WI38 (cell line): ENCODE data around the gene FAM174C.
"Not testable (repeated sequence)": the region's sequence is repeated elsewhere in the genome, so short reads cannot be mapped to it uniquely, and the experiment has no call there.

Source experiments
- H3K4me3 ChIP-seq: 2 replicates; pipeline ENCODE4 v1.5.1; 2011; ENCODE audit warnings: low read depth, mild to moderate bottlenecking, control low read depth, low read length
- TF ChIP-seq, protein P1 (sequence below): IDR thresholded peaks from 2 replicates; pipeline ENCODE4 v1.5.1; 2012; ENCODE audit warnings: low read depth, mild to moderate bottlenecking, control low read depth, low read length

Gene FAM174C

GRCh38 chr19:1245494-1246264, 29.7 kb upstream of the FAM174C start:
- TF ChIP-seq, protein P1, sequence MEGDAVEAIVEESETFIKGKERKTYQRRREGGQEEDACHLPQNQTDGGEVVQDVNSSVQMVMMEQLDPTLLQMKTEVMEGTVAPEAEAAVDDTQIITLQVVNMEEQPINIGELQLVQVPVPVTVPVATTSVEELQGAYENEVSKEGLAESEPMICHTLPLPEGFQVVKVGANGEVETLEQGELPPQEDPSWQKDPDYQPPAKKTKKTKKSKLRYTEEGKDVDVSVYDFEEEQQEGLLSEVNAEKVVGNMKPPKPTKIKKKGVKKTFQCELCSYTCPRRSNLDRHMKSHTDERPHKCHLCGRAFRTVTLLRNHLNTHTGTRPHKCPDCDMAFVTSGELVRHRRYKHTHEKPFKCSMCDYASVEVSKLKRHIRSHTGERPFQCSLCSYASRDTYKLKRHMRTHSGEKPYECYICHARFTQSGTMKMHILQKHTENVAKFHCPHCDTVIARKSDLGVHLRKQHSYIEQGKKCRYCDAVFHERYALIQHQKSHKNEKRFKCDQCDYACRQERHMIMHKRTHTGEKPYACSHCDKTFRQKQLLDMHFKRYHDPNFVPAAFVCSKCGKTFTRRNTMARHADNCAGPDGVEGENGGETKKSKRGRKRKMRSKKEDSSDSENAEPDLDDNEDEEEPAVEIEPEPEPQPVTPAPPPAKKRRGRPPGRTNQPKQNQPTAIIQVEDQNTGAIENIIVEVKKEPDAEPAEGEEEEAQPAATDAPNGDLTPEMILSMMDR: no peak
- H3K4me3 ChIP-seq: no peak overlapping the region

GRCh38 chr19:1246265-1247087, 28.9 kb upstream of the FAM174C start:
- H3K4me3 ChIP-seq: not testable (repeated sequence)

DNA sequence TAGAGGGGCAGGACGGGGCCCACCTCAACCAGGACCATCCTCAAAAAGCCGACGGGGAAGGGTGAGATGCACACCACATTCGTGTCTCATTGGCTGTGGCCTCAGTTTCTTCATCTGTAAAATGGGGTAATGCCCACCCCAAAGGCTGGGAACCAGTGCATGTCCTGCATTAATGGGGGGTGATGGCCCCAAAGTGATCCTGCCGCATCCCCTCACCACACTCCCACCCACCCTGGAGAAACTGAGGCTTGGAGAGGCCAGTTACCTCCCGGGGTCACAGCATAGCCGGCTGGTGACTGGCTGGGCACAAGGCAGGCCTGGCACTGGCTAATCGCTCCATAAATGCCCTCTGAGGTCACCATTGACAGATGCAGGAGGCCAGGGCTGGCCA, 27.6 kb upstream of the FAM174C start:
- peak overlapping the region; percentile 69 for H3K4me3 ChIP-seq
- TF ChIP-seq, protein P1: no peak

DNA sequence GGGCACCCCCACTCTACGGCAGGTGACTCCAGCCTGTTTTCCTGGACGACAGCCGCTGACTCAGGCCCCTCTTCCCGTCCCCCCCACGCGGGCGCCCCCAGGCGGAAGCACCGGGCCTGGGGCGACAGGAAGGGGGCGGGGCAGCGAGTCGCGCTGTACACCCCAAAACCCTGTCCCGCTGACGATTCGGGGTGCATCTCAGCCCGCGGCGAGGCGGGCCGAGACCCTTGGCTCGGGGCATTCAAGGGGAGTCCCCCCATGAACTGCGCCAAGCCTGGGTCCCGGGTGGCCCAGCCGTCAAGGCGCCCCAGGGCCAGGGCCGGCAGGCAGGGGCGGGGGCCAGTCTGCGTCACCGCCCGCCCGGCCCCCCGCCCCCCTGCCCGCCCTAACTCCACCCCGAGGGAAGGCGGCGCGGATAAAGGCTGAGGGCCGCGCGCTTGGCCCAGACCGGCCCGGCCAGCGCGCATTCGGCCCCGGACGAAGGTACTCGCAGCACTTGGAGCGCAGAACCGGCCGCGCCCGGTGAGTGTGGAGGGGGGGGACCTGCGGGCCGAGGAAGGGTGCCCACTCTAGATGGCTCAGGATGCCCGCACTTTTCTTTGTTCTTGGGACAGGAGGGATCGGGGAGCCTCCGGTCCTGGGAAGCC, 27.1 kb upstream of the FAM174C start, which contains the start of gene MIDN:
Gene MIDN, plus strand, starts transcription at position 445 of the 647 bp plus-strand sequence. CDS start 1,714 bp downstream, outside the sequence.
- TF ChIP-seq, protein P1: peak; percentile 40
- H3K4me3 ChIP-seq: peak within 1 kb of the TSS; percentile 69

- peak overlapping the region; percentile 69 for H3K4me3 ChIP-seq
Measured at GRCh38 chr19:1248786-1249297, 26.5 kb upstream of the FAM174C start.

DNA sequence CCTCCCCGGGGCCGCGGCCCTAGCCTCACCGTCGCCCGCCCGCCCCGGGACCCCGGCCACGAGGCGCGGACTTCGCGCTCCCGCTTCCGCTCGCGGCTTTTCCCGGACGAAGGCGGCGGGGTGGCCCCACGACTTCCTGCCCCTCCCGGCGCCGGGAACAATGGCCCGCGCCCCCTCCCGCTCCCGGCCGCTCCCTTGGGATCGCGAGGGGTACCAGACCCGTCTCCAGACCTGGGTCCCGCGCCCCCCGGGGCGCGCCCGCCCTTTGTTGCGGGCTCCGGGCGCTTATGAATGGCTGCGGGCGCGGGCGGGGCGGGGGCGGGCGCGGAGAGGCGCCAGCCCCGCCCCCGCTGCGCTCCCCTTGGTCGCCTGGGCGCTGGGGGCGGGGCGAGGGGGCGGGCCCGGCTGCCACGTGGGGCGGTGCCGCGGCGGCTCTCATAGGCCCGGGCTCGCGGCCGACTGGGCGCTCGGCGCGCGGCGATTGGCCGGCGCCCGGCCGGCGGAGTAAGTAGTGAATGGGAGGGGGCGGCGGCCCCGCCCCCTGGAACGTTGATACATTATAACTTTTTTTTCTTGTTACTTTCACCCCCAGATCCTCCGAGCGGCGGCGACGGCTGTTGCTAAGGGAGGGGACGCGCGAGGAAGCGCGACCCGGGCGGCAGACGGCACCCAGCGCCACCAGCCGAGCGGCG, 25.9 kb upstream of the FAM174C start:
- TF ChIP-seq, protein P1: no peak

More at GRCh38 chr19:1248786-1249297, 26.5 kb upstream of the FAM174C start:
- TF ChIP-seq, protein P1: peak; percentile 56

DNA sequence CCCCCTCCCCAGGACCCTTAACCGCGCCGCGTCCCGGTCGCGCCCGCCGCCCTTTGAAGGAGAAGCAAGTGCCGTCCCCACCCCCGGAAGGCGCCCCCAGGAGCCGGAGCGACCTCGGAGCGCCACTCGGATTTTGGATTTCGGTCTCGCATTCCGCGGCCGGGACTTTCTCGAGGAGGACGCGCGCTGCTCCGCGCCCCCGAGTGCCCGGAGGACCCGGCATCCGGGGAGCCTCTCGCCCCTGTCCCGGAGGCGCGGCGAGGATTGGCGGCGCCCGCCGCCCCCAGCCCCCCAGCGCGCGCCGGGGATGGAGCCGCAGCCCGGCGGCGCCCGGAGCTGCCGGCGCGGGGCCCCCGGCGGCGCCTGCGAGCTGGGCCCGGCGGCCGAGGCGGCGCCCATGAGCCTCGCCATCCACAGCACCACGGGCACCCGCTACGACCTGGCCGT, 25.3 kb upstream of the FAM174C start:
- TF ChIP-seq, protein P1: no peak
- peak overlapping the region; percentile 89 for H3K4me3 ChIP-seq

More for the DNA sequence above, 25.9 kb upstream of the FAM174C start:
- H3K4me3 ChIP-seq: peak overlapping the region; percentile 89
